Stimulated activated CD8-positive, alpha-beta memory T cell treated with anti-CD3 and anti-CD28 coated beads, Interleukin-15, amount 100 ng/mL, for 4 hours (primary cell): ENCODE data around the gene TMEM134.
"Not testable (repeated sequence)": the region's sequence is repeated elsewhere in the genome, so short reads cannot be mapped to it uniquely, and the experiment has no call there.

Source experiments
- DNase-seq, 2 donors: peaks; one replicate each; pipeline ENCODE4 v3.0.0-alpha.2; 2020; ENCODE audit warnings: low read depth in 2 of 2

The TMEM134 gene

DNA sequence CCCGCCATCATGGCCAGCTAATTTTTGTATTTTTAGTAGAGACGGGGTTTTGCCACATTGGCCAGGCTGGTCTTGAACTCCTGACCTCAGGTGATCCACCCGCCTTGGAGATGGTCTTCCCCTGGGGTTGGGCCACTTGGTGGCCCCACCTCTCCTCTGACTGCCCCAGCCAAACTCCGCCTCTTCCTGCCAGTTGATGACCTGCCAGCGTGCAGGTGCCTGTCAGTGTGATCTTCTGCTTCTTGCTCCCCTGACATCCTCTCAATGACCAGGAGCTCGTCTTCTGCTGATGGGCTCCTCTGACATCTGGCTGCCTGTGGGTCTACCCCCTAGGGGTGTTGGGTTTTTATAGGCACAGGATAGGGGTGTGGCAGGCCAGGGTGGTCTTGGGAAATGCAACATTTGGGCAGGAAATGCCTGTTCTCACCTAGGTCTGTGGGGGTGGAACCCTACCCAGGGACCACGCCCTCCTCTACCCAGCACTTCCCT is 16.9 kb upstream of the TMEM134 start:
- not testable (repeated sequence) for DNase-seq

- DNase-seq = no peak
Observed at GRCh38 chr11:67484847-67485311, 15.8 kb upstream of the TMEM134 start.

GRCh38 chr11:67483831-67484665 is 15.0 kb upstream of the TMEM134 start:
- DNase-seq = no peak

DNA sequence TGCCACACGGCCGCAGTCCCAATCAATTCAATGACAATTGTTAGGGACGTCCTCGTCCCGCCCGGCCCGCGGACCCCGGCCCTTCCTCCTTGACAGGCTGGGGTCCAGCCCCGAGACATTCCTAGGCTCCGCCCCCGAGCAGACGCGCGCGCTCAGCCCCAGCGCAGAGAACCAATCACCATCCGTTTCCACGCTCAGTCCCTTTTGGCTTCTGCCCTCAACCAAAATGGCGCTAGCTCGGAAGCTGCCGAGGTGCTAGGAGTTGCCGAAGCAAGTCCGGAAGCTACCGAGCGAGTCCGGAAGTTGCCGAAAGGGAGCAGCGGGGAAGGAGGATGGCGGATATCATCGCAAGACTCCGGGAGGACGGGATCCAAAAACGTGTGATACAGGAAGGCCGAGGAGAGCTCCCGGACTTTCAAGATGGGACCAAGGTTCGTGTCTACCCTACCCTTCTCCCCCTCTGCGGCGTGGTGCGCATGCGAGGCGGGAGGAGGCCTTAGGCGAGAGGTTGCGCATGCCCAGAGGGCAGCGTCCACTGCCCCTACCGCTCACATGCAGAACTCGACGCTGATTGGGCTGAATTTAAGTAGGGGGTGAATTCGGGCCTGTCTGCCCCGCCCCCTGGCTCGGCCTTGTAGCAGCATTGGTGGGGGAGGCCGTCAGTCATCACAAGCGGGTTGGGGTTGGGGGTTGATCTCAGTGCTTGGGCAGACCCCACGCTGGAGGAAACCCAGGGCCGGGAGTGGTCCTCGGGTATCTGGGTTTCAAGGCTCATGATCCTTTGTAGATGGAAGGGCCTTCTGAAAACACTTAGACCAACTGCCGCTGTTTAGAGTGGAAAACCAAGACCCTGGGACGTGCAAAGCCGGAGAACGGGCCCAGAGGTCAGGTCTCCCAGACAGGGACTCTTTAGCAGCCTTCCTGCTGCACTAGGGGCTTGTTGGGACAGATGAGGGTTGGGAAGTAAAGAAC is 14.1 kb upstream of the TMEM134 start, which contains the start of gene AIP:
Gene AIP (plus strand): TSS at position 200 of the 972 bp plus-strand sequence. CDS start 133 bp downstream, at position 333.
- DNase-seq = peak; percentile 89 to 94

GRCh38 chr11:67482275-67482826 is 13.3 kb upstream of the TMEM134 start:
- no peak for DNase-seq

- not testable (repeated sequence) for DNase-seq
Observed at GRCh38 chr11:67477344-67478050, 8.4 kb upstream of the TMEM134 start.

DNA sequence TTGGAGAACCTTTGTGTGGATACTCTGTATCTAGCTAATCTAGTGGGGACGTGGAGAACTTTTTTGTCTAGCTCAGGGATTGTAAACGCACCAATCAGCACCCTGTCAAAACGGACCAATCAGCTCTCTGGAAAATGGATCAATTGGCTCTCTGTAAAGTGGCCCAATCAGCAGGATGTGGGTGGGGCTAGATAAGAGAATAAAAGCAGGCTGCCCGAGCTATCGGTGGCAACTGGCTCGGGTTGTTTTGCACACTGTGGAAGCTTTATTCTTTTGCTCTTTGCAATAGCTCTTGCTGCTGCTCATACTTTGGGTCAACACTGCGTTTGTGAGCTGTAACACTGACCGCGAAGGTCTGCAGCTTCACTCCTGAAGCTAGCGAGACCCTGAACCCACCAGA is 7.6 kb upstream of the TMEM134 start:
- DNase-seq = not testable (repeated sequence)

DNA sequence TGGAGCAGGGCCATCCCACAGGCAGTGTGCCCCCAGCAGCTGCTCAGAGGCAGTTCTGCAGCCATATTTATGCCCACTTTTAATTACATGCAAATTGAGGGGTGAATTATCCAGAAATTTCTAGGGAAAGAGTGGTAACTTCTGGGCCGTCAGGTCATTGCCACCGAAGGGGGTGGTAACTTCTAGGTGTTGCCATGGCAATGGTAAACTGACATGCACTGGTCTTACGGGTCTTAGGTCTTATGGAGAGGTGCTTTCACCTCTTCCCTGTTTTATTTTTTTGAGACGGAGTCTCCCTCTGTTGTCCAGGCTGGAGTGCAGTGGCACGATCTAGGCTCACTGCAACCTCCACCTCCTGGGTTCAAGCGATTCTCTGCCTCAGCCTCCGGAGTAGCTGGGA is 3.8 kb upstream of the TMEM134 start:
- DNase-seq = no peak

- no peak for DNase-seq
Observed at GRCh38 chr11:67470337-67471002, 1.4 kb upstream of the TMEM134 start.

DNA sequence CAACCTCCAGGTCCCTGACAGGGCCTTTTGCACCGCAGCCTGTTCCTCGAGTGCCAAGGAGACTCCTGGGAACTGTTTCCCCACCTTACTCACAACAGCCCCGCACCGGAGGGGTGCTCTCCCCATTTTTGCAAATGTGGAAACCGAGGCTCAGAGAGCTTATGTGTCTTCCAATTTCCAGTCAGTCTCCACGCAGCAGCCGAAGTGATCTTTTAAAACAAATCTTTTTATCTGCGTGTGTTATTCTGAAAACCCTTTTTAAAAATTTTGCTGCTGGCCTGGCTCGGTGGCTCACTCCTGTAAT is 409 bp upstream of the TMEM134 start:
- DNase-seq = no peak

- no peak for DNase-seq
Observed at GRCh38 chr11:67468456-67468758, 644 bp downstream of the TMEM134 start.

DNA sequence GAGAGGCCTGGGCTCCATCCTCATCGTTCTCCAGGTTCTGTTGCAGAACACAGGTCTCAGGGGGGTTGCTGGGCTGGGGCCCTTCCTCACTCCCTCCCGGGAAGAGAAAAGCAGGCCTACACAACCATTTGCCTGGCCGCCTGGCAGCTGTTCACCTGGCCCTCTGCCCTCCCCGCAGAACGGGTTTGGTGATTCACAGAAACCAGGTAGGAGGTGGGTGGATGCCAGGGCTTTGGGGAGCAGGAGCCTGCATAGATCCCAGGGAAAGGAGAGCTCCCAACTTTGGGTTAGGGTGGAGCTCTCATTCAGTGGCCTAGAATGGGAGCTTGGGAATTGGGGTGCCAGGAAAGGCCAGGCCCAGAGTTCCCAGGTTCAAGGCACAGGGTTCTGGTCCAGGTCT is 995 bp downstream of the TMEM134 start:
- no peak for DNase-seq

- DNase-seq = no peak
Observed at GRCh38 chr11:67466962-67467771, 1.9 kb downstream of the TMEM134 start.

- no peak for DNase-seq
Observed at GRCh38 chr11:67466367-67466766, 2.7 kb downstream of the TMEM134 start.

DNA sequence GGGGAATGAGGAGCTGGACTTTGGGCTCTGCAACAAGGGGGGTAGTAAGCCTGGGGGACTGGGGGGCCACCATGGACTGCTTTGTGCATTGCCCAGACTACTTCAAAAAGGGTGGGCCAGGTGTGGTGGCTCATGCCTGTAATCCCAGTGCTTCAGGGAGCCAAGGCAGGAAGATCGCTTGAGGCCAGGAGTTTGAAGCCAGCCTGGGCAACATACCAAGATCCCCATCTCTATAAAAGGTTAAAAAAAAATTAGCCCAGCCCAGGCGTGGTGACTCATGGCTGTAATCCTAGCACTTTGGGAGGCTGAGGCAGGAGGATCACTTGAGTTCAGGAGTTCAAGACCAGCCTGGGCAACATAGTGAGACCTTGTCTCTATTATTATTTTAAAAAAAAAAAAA is 3.5 kb downstream of the TMEM134 start:
- DNase-seq = not testable (repeated sequence)

- DNase-seq = no peak
Observed at GRCh38 chr11:67465189-67465510, 3.9 kb downstream of the TMEM134 start.

GRCh38 chr11:67464411-67465188 is 4.5 kb downstream of the TMEM134 start:
- DNase-seq = peak; percentile 76 to 78

DNA sequence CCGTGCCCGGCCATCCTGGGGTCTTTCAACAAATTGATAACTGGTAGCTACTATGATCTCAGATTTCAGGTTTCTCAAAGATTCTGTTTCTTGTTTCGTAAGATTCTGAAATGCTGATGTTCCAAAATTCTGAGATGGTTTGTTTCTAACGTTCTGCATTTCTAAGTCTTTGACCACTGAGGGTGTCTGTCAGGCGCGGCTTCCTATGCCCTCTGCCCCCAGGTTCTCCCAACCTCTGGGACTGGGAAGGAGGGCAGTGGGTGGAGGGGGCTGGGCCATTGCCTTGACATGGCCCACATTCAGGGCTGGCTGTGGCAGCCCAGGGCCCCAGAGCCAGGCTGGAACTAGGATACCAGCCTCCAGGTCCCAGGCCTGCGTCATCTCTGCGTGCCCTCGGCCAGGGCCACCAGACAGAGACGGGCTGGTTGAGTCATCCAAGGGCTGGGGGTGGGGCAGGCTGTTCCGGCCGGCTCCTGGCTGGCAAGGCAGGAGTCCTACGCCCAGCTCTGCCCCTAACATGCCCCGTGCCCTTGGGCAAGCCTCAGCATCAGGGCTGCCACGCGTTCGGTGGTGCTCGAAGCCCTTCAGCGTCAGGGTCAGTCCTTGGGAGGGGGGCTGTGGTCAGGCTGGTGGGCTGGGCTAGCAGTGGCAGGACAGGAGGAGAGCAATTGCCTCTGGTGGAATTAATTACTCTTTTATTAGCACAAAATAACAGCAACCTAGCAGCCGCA is 5.2 kb downstream of the TMEM134 start:
- no peak for DNase-seq

DNA sequence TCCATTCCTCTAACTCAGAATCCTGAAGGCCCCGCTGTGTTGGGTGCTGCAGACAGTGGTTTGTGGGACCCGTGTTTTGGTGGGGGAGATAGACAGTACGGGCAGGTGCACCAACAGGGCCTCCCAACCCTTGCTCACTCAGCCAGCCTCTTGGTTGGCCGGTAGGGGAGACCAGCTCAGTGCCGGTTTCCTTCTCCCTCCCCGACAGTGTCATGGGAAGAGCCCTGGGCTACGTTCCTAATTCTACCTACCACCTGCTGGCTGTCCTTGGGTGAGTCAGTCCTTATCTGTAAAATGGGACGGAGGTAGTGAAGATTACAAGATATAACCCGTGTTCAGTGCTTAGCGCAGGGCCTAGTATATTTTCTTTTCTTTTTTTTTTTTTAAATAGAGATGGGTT is 5.9 kb downstream of the TMEM134 start:
- DNase-seq = no peak
